ENCODE results near the gene GPR142. TPM values are rescaled to one million over a fixed set of nuclear protein-coding genes. Genes with fewer than 3 reads are reported as not detected.

GPR142 gene
- total and polyA plus RNA-seq, 8 donors, result not detected

- intact Hi-C loops (cut with DNase I; ENCODE audit: low total_unique reads), result no loop called here
- Histone ChIP-seq H3K4me3 (no peak overlapping the region), H3K27ac (no peak overlapping the region), H3K27me3 (peaks cover 0 to 50% (median 16%) of the 10 kb centered on the region in 3 donors), H3K9me3 (peaks cover 0 to 7% (median 0%) of the 10 kb centered on the region in 4 donors), H3K36me3 (no peaks in the 10 kb centered on the region), H3K4me1 (no peaks in the 10 kb centered on the region)
- no peak for DNase-seq
- WGBS, 5 donors, result 71 to 78% (median 75%) methylated on average over 3 to 5 of the region's 5 CpGs
- TF ChIP-seq POLR2AphosphoS5 (IDR thresholded peaks at IDR 0.05) (no peak), CTCF (IDR thresholded peaks at IDR 0.05) (no peak), EP300 (IDR thresholded peaks at IDR 0.05) (no peak), POLR2A (IDR thresholded peaks at IDR 0.05) (no peak)
Observed at GRCh38 chr17:74335529-74336062, 31.7 kb upstream of the GPR142 start.

GRCh38 chr17:74336307-74336706, 31.0 kb upstream of the GPR142 start:
- TF ChIP-seq CTCF (IDR thresholded peaks at IDR 0.05), result no peak
- TF ChIP-seq POLR2A (IDR thresholded peaks at IDR 0.05), result no peak
- no peak overlapping the region for H3K4me3 ChIP-seq
- no peak for DNase-seq

GRCh38 chr17:74337834-74338500, 29.3 kb upstream of the GPR142 start:
- H3K27me3 ChIP-seq, result peaks cover 0 to 55% (median 18%) of the 10 kb centered on the region in 3 donors
- H3K27ac ChIP-seq, result no peak overlapping the region
- intact Hi-C loops (cut with DNase I; ENCODE audit: low total_unique reads), result no loop called here
- DNase-seq, result no peak
- TF ChIP-seq POLR2A (IDR thresholded peaks at IDR 0.05) (no peak), CTCF (IDR thresholded peaks at IDR 0.05) (no peak), EP300 (IDR thresholded peaks at IDR 0.05) (no peak), POLR2AphosphoS5 (IDR thresholded peaks at IDR 0.05) (no peak)
- H3K4me1 ChIP-seq, result no peaks in the 10 kb centered on the region
- 59 to 74% (median 64%) methylated on average over 7 to 12 of the region's 12 CpGs for WGBS, 5 donors
- H3K4me3 ChIP-seq, result no peak overlapping the region
- peaks cover 0 to 7% (median 0%) of the 10 kb centered on the region in 4 donors for H3K9me3 ChIP-seq
- no peaks in the 10 kb centered on the region for H3K36me3 ChIP-seq

More at GRCh38 chr17:74336307-74336706, 31.0 kb upstream of the GPR142 start:
- Histone ChIP-seq H3K4me1 (no peaks in the 10 kb centered on the region), H3K27me3 (peaks cover 0 to 50% (median 16%) of the 10 kb centered on the region in 3 donors), H3K36me3 (no peaks in the 10 kb centered on the region), H3K9me3 (peaks cover 0 to 7% (median 0%) of the 10 kb centered on the region in 4 donors), H3K27ac (no peak overlapping the region)
- intact Hi-C loops (cut with DNase I; ENCODE audit: low total_unique reads), result no loop called here
- WGBS, 5 donors, result 73 to 85% (median 82%) methylated on average over 7 of the region's 7 CpGs

- no peak overlapping the region for H3K4me3 ChIP-seq
- H3K9me3 ChIP-seq, result no peaks in the 10 kb centered on the region
- intact Hi-C loops (cut with DNase I; ENCODE audit: low total_unique reads), result no loop called here
- WGBS, 5 donors, result 76 to 88% (median 83%) methylated on average over 14 to 19 of the region's 19 CpGs
- H3K27me3 ChIP-seq, result peaks cover 0 to 71% (median 27%) of the 10 kb centered on the region in 3 donors
- no peak overlapping the region for H3K27ac ChIP-seq
- H3K4me1 ChIP-seq, result no peaks in the 10 kb centered on the region
- no peak for DNase-seq
- no peaks in the 10 kb centered on the region for H3K36me3 ChIP-seq
- TF ChIP-seq EP300 (IDR thresholded peaks at IDR 0.05), result no peak
- TF ChIP-seq POLR2AphosphoS5 (IDR thresholded peaks at IDR 0.05), result no peak
- TF ChIP-seq POLR2A (IDR thresholded peaks at IDR 0.05), result no peak
- TF ChIP-seq CTCF (IDR thresholded peaks at IDR 0.05), result no peak
Observed at GRCh38 chr17:74339537-74340195, 27.6 kb upstream of the GPR142 start.

Measured in stomach (tissue), 9 donors.